GM12892 (cell line): ENCODE results near the gene TENT4A.
"Not testable (repeated sequence)": the region's sequence is repeated elsewhere in the genome, so short reads cannot be mapped to it uniquely, and the experiment has no call there.

Source experiments
- DNase-seq: peaks from one replicate; pipeline ENCODE4 v3.0.0; 2011; ENCODE audit not compliant: insufficient read length
- FAIRE-seq: peaks from 2 replicates; lab custom pipeline; 2011; peaks lifted over from hg19 to GRCh38; lab: Jason Lieb, UNC
- POLR2A ChIP-seq: IDR thresholded peaks from 2 replicates; pipeline ENCODE4 v1.6.1; 2011; ENCODE audit warnings: low read depth, low read length, control low read depth
- POLR2AphosphoS5 ChIP-seq: IDR thresholded peaks from 2 replicates; pipeline ENCODE4 v1.6.1; 2011; ENCODE audit warnings: low read depth, low read length, control low read depth
- TAF1 ChIP-seq: IDR thresholded peaks from 2 replicates; pipeline ENCODE4 v1.6.1; 2011; ENCODE audit warnings: low read depth, mild to moderate bottlenecking, control low read depth, low read length, borderline replicate concordance

Gene TENT4A

GRCh38 chr5:6773342-6774035 is 60.3 kb downstream of the TENT4A start:
- no peak for DNase-seq
- TF ChIP-seq POLR2AphosphoS5 (no peak), POLR2A (no peak), TAF1 (no peak)
- FAIRE-seq = no peak

GRCh38 chr5:6774207-6774606 is 61.0 kb downstream of the TENT4A start:
- FAIRE-seq = not testable (repeated sequence)

GRCh38 chr5:6774721-6775204 is 61.5 kb downstream of the TENT4A start:
- TF ChIP-seq TAF1 (no peak), POLR2AphosphoS5 (no peak)
- FAIRE-seq = no peak

More at GRCh38 chr5:6774207-6774606, 61.0 kb downstream of the TENT4A start:
- DNase-seq = not testable (repeated sequence)

GRCh38 chr5:6775571-6775970 is 62.3 kb downstream of the TENT4A start:
- FAIRE-seq (no peak), DNase-seq (no peak)
- TF ChIP-seq POLR2A = no peak
- no peak for TF ChIP-seq POLR2AphosphoS5
- no peak for TF ChIP-seq TAF1

More at GRCh38 chr5:6774721-6775204, 61.5 kb downstream of the TENT4A start:
- DNase-seq = no peak

GRCh38 chr5:6780802-6781391 is 67.7 kb downstream of the TENT4A start:
- no peak for FAIRE-seq

GRCh38 chr5:6781716-6782115 is 68.5 kb downstream of the TENT4A start:
- TF ChIP-seq POLR2A (no peak), POLR2AphosphoS5 (no peak), TAF1 (no peak)
- DNase-seq (no peak), FAIRE-seq (no peak)

More at GRCh38 chr5:6780802-6781391, 67.7 kb downstream of the TENT4A start:
- DNase-seq = no peak
- TF ChIP-seq POLR2A (no peak), TAF1 (no peak), POLR2AphosphoS5 (no peak)

- DNase-seq (no peak), FAIRE-seq (no peak)
- TF ChIP-seq TAF1 (no peak), POLR2AphosphoS5 (no peak), POLR2A (no peak)
Measured at GRCh38 chr5:6783787-6784186, 70.6 kb downstream of the TENT4A start.

GRCh38 chr5:6784481-6784880 is 71.2 kb downstream of the TENT4A start:
- TF ChIP-seq POLR2AphosphoS5 (no peak), POLR2A (no peak), TAF1 (no peak)
- no peak for FAIRE-seq
- no peak for DNase-seq

- TF ChIP-seq POLR2A (no peak), TAF1 (no peak), POLR2AphosphoS5 (no peak)
- no peak for DNase-seq
- FAIRE-seq = no peak
Measured at GRCh38 chr5:6785161-6785860, 72.1 kb downstream of the TENT4A start.

GRCh38 chr5:6785861-6786180 is 72.6 kb downstream of the TENT4A start:
- no peak for TF ChIP-seq TAF1
- TF ChIP-seq POLR2A = no peak
- no peak for TF ChIP-seq POLR2AphosphoS5
- DNase-seq (no peak), FAIRE-seq (no peak)

- no peak for TF ChIP-seq POLR2AphosphoS5
- no peak for FAIRE-seq
Measured at GRCh38 chr5:6786786-6787495, 73.7 kb downstream of the TENT4A start.

GRCh38 chr5:6787941-6788340 is 74.7 kb downstream of the TENT4A start:
- FAIRE-seq = no peak
- TF ChIP-seq POLR2A (no peak), TAF1 (no peak)
- DNase-seq = no peak

More at GRCh38 chr5:6786786-6787495, 73.7 kb downstream of the TENT4A start:
- DNase-seq = no peak

GRCh38 chr5:6788439-6788838 is 75.2 kb downstream of the TENT4A start:
- no peak for FAIRE-seq
- DNase-seq = no peak
- TF ChIP-seq POLR2AphosphoS5 = no peak
- TF ChIP-seq POLR2A = no peak
- no peak for TF ChIP-seq TAF1
